Measurements from ENCODE around the gene CASR.

The CASR gene

DNA sequence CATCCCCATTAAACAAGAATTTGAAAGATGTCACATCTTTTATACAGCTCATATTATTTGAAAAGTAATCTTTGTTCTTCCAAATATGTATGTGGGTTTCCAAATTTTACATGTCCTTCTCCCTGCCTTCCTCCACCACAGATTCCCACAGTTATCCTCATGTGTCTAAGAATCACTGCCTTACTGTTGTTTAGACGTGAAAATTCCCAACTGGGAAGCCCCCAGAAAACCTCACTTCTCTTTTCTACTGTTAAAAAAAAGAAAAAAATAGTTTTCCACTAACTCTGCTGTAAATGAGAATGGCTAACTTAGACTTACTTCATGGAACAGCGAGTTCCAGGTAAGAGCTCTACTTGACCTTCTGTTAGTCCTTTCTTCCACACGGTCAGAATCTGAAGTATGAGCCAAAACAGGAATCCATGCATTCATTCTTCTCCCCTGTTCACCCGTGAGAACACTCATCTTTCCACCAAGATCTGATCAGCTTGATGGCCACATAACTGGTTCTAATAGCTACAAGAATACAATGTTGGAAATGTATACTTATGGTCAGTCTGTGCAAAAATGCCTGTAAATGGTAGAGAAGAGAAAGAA lies 123.7 kb downstream of the CASR start:
- DNase-seq = no peak

DNA sequence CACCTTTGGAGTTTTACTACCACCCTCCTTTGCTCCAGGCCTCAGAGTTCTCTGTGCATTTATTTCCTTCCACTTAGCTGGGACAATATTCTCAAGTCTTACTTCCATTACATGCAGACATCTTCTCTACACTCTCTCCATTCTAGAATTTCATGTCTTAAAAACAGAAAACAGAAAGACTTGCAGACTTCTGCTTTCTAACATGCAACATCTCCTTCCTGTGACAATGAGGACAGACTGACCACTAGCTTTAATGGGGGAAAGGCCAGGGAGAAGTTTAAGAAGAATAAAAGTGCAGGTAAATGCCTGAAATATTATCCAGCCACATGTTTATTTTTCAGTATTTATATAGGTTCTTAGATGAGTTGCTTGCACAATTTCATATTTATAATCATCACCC lies 124.5 kb downstream of the CASR start:
- DNase-seq = no peak

DNA sequence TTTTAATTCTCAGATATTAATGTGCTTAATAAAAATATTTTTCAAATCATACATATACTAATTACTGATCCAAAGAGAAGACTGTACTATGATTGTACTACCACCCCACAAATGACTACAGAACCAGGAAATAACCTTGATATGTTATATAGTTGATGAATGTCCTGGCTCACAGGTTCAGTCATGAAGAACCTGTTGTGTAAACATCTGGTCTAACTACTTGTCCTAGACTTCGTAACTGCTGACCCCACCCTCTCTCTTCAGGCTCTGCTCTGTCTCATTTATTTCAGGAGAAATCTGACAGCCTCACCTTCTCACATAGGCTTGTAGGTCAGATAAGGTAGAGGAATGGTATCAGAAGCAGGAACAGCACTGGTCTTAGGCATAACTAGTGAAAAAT lies 126.9 kb downstream of the CASR start:
- no peak for DNase-seq

DNA sequence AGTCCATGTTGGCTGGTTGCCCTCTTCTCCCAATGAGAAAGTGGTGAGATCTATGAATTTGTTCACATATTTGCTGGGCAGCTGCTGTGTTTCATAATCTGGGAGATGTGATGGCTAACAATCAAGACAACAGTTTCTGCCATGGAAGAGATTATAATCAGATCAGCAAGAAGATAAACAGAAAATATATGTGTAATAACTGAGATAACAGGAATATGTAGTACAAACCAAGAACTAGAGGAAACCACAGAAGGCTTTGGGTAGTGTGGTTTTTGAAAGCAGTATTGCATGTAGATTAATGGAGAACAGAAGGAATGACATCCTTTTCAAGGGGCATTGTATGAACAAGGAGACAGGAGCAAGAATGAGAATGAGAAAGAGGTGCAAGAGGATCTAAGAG lies 129.4 kb downstream of the CASR start:
- no peak for DNase-seq

DNA sequence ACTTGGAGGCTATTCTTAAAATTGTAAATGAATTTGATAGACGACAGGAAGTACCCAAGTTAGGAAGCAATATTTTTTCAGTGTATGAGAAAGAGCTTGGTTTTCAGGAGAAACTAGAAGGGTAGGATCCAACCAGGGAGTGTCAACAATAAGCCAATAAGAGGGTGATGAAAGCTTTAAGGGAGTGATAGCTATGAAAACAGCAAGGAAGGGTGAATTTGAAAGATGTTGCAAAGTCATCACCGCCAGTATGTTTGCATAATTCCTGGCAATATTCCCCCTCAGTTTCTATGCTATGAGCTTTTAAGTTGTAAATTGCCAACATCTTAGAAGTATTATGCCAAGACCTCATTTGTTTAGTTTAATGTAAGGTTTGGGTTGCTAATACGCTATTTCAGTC lies 129.8 kb downstream of the CASR start:
- DNase-seq = no peak

DNA sequence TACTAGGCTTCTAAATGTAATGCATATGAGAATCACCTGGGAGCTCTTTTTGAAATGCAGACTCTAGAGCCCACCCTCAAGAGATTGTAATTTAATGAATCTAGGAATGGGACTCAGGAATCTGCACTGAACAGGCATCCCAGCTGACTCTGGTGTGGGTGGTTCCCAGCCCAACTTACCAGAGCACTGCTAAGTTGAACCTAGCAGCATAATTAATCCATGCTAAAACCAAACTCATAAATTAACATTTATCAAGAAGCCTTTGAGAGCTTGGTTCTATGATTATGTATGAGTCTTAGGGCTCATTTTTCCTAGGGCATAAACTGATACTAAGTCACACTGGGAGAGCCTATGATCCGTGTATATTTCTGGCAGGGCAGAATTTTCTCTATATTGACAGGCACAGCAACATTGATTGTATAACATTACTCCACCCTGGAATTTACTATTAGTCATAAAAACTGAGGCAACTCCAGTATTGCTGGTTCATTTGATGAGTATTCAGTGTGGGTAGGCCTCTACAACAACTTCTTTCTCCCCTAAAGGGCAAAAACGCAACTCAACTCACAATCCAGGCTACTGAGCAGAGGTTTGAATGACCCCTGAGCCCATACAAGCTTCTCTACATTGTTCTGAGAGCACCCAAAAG lies 130.9 kb downstream of the CASR start:
- no peak for DNase-seq

DNA sequence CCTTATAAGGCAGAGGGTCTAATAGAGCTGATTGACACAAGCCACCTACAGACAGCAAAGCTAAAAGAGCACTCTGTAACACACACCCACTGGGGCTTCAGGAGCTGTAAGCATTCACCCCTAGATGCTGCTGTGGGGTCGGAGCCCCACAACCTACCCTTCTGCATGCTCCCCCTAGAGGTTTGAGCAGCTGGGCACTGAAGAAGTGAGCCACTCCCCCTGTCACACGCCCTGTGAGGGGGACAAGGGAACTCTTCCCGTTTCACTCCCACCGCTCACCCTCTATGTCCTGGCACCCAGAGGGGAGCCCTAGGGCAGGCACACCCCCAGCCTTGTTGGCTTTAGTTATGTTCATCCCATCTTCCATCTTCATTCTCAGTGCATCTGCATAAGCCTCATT lies 132.2 kb downstream of the CASR start:
- no peak for DNase-seq

DNA sequence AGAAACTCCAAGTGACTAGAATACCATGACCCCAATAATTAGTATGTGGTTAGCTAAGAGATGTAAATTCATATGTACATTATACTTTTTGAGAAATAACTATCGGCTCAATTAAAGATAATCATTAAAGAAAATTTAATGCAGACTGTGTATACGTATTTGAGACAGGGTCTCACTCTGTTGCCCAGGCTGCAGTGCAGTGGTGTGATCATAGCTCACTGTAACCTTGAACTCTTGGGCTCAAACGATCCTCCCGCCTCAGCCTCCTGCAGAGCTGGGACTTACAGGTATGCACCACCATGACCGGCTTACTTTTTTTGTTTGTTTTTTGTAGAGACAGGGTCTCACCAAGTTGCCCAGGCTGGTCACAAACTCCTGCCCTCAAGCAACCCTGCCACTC lies 132.9 kb downstream of the CASR start:
- DNase-seq = no peak

DNA sequence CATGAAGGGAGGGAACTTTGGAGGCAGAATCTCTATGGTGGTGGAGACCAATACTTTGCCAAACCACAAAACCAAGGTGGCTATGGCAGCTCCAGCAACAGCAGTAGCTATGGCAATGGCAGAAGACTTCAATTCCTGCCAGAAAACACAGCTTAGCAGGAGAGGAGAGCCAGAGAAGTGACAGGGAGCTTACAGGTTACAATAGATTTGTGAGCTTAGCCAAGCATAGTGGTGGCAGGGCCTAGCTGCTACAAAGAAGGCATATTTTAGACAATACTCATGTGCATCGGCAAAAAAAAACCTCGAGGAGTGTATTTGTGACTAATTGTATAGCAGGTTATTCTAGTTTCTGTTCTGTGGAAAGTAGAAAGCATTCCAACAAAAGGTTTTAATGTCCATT lies 135.2 kb downstream of the CASR start:
- DNase-seq = no peak

DNA sequence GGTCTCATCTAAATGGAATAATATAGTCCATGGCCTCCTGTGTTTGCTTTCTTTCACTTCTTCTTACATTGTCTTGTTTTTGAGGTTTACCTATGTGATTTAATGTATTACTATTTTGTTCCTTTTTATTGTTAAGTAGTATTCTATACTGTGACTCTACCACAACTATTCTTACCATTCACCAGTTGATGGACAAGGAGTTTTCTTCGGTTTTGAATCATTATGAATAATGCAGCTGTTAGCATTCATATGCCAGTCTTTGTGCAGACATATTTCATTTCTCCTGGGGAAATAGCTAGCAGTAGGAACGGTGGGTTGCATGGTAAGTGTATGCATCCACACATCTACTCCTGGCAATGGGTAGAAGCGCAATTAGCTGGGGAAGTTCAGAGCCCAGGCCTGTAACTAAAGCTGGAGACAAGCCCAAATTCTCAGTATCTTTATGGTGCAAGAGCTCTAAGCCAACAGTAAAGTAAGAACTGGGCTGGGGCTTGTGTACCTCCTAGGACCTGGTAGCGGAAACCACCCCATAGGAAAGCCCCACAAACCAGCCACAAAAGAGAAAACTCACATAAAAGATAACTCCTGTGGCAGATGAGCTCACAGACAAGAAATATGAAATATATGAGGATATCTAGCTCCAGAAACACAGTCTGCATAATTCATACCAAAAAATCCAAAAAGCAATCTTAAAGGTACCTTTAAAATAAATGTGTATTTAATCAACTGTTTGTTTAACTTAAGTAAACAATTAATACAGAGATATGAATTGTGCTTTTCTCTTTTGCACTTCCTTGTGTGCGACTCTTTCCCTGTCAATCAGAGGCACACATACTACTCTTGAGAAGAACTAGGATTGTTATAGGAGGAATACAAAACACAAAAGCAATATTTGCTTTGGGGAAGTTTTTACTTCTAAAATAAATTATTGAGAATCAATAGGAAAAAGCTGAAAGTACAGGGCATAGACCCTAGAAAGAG lies 138.9 kb downstream of the CASR start:
- no peak for DNase-seq

DNA sequence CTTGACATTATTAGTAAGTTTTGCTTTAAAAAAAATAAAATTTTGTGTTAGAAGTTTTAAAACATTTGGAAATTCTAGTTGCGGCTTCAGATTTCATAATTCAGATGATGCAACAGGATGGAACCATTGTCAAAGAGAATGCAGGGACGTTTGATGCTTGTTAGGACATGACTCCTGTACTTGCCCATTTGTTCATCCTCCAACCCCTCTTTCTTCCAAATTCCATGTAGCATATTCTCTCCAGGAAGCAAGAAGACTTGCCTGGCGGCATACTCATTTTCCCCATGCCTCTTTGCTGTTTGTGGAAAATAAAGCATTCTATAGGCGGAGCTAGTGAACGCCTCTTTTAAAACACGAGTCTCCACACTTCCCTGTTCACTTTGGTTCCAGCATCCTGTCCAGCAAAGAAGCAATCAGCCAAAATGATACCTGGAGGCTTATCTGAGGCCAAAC lies 141.4 kb downstream of the CASR start, which contains the start of gene CSTA:
TSS of gene CSTA (plus strand) at position 378 of the 453 bp plus-strand sequence. CDS start at position 423, 45 bp downstream.
- DNase-seq = no peak

DNA sequence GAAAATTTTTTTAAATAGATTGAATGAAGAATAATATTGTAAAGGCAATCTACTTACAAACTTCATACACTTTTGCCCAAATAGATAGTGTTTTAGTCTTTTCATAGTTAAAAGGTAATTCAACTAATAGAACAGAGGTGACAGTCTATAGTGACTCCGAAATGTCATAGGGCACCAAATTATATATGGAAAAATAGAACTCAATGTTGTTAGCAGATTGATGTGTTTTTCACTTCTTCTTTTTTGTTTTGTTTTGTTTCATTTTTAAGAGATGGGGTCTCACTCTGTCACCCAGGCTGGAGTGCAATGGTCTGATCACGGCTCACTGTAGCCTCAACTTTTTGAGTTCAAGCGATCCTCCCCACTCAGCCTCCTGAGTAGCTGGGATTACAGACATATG lies 142.3 kb downstream of the CASR start:
- no peak for DNase-seq

DNA sequence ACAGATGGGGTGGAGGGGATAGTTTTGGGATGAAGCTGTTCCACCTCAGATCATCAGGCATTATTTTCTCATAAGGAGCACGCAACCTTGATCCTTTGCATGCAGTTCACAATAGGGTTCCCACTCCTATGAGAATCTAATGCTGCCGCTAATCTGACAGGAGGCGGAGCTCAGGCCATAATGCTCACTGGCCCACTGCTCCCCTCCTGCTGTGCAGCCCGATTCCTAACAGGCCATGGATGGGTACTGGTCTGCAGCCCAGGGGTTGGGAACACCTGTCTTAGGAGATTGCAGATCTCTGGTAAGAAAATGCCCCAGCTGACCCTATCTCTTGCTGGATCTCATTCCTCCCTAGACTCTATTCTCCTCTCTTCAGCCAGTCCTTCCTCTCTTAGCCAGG lies 148.4 kb downstream of the CASR start:
- no peak for DNase-seq

DNA sequence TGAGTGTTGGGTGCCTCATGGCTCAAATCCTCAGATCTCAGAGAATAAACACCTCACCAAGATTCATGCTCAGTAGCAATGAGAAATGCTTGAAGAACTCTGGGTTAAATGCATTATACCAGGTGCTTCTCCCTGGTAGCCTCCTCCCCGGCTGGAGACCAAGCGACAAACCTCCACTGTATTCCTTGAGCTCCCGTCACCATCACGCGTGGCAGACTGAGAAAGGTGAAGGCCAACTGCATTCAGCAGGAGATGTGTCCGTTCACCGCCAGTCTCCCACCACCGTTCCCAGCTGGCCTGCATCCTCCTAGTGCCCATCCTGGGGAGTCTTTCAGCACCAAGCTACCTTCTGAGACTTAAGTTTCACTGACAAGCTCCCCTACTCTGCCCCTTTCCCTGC lies 149.1 kb downstream of the CASR start:
- no peak for DNase-seq
